ENCODE results near the gene PLCG1. TPM values are rescaled to one million over a fixed set of nuclear protein-coding genes. Genes with fewer than 3 reads are reported as not detected.

PLCG1 gene
- total RNA-seq, 4 donors from 2014 or later = 82.7 to 377 (median 155) TPM

DNA sequence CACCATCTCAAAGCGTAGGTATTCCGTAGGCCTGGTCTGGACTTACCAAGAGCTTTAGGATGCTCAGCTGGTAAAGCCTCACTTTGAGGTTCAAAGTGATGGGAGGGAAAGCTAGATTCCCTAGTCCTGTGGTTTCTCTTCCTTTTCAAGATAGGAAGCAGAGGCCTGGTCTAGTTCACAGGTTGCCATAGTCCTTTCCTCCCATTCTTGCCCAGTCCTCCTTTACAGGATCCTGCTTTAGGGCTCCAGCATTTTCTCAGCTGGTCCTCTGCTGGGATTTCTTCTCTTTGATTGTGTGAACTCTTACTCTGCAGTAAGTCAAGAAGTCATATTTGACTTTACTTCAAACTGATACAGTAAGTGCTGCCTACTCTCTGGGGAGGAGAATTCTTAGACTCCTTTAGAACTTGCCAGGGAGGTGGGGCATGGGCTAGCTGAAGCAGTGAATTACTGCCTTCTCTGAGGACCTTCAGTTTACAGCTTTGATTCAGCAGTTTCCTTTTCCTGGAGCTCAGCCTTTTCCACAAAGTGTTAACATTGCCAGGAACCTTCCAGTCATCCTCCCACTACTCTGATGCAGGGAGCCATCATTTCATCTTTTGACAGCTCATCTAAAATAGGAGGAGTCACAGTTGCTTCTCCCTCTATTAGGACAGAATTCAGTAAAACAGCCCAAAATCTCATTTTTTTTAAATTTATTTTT, 42.8 kb upstream of the PLCG1 start:
- no peak overlapping the region for H3K4me3 ChIP-seq
- in situ Hi-C loops (cut with MboI; ENCODE audit: low pct_ligation_motif_present in 1 of 4, low pct_unique_long_range_greater_than_20kb in 1 of 4, low sequenced_read_pairs in 3 of 4) (loop anchor here (5.0 to 10.0 kb wide), 4 partner anchors 110 to 127 kb away; no protein-coding TSS in a partner anchor), intact Hi-C loops (cut with DNase I; ENCODE audit: low total_unique reads) (no loop called here)
- peak overlapping the region in 1 of 4 donors; percentile 11 for H3K27ac ChIP-seq
- no peak for DNase-seq
- no peaks in the 10 kb centered on the region for H3K9me3 ChIP-seq
- peaks cover 0 to 9% (median 0%) of the 10 kb centered on the region in 4 donors for H3K4me1 ChIP-seq
- H3K27me3 ChIP-seq = no peaks in the 10 kb centered on the region
- H3K36me3 ChIP-seq = peaks cover 0 to 54% (median 19%) of the 10 kb centered on the region in 4 donors
- 96% methylated on average over 2 of the region's 2 CpGs; no CpG with 5 or more reads in 1 of the 2 donors for WGBS, 2 donors (ENCODE audit: low coverage in 1 of 2)
- TF ChIP-seq POLR2AphosphoS5 (IDR thresholded peaks at IDR 0.05) = no peak
- TF ChIP-seq, protein P1, sequence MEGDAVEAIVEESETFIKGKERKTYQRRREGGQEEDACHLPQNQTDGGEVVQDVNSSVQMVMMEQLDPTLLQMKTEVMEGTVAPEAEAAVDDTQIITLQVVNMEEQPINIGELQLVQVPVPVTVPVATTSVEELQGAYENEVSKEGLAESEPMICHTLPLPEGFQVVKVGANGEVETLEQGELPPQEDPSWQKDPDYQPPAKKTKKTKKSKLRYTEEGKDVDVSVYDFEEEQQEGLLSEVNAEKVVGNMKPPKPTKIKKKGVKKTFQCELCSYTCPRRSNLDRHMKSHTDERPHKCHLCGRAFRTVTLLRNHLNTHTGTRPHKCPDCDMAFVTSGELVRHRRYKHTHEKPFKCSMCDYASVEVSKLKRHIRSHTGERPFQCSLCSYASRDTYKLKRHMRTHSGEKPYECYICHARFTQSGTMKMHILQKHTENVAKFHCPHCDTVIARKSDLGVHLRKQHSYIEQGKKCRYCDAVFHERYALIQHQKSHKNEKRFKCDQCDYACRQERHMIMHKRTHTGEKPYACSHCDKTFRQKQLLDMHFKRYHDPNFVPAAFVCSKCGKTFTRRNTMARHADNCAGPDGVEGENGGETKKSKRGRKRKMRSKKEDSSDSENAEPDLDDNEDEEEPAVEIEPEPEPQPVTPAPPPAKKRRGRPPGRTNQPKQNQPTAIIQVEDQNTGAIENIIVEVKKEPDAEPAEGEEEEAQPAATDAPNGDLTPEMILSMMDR (IDR thresholded peaks at IDR 0.05) = no peak
- TF ChIP-seq EP300 (IDR thresholded peaks at IDR 0.05; ENCODE audit: low read depth) = no peak
- TF ChIP-seq POLR2A (IDR thresholded peaks at IDR 0.05) = no peak

DNA sequence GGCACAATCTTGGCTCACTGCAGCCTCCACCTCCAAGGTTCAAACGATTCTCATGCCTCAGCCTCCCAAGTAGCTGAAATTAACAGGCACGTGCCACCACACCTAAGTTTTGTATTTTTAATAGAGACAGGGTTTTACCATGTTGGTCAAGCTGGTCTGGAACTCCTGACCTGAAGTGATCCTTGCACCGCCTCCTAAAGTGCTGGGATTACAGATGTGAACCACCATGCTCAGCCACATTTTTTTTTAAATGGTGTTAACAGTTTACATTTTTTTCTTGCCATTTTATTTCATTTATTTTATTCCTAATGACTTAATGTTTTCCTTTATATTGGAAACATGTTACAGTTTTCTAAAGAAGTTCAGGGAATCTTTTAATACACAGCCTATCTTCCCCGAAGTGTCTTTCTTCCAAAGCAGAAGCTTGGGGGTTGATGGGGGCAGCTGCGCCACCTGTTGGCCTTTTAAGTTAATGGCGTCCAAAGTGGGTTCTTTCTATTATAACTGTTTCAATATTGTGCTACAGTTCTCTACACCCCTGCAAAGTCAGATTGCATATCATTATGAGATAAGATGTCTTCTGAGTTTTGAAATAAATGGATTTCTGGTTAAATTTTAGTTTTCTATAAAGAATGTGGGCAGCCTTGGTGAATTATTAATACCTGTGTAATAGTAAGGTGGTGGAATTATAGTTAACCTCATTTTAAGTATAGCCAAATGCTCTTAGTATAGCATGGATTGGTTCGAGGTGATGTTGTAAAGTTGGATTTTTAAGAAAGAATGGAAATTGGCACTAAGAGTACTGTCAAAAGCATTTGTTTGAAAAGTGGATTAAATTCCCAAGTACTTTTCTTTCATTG, 42.0 kb upstream of the PLCG1 start:
- H3K4me1 ChIP-seq = peaks cover 0 to 9% (median 0%) of the 10 kb centered on the region in 4 donors
- no peaks in the 10 kb centered on the region for H3K27me3 ChIP-seq
- H3K27ac ChIP-seq = no peak overlapping the region
- no peak overlapping the region for H3K4me3 ChIP-seq
- TF ChIP-seq POLR2AphosphoS5 (IDR thresholded peaks at IDR 0.05) = no peak
- TF ChIP-seq, protein P1 (IDR thresholded peaks at IDR 0.05) = peak; percentile 77 to 90 (median 86)
- WGBS, 2 donors (ENCODE audit: low coverage in 1 of 2) = 19 to 43% methylated on average over 4 to 7 of the region's 7 CpGs
- peaks cover 0 to 61% (median 22%) of the 10 kb centered on the region in 4 donors for H3K36me3 ChIP-seq
- intact Hi-C loops (cut with DNase I; ENCODE audit: low total_unique reads) = no loop called here
- DNase-seq = peak; percentile 69
- H3K9me3 ChIP-seq = no peaks in the 10 kb centered on the region
- in situ Hi-C loops (cut with MboI; ENCODE audit: low pct_ligation_motif_present in 1 of 4, low pct_unique_long_range_greater_than_20kb in 1 of 4, low sequenced_read_pairs in 3 of 4) = loop anchor here in 2 of 4 donors (10.0 kb wide), 2 partner anchors 111 to 121 kb away; no protein-coding TSS in a partner anchor

DNA sequence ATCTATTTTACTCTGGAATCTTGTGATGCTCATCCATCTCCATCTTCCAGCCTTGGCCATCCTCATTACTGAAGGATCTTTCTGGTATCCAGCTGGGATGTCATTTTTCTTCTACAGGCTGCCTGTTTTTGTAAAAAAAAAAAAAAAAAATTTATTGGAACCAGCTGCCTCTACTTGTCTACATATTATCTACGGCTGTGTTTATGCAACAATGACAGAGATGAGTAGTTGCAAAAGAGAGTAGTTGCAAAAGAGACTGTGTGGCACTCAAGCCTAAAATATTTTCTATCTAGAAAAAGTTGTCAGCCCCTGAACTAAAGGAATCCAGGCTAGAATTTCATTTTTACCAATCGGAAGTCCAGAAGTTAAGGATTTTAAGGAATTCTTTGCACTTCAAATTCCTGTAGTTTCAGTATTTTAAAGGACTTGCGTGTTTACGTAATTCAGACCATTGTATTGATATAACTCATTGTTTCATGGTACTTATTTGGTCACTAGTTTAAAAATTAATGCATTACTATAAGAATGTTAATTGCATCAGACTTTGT, 38.6 kb upstream of the PLCG1 start:
- TF ChIP-seq, protein P1 (IDR thresholded peaks at IDR 0.05) = no peak
- TF ChIP-seq POLR2AphosphoS5 (IDR thresholded peaks at IDR 0.05) (peak in 1 of 3 donors; percentile 37), POLR2A (IDR thresholded peaks at IDR 0.05) (no peak), EP300 (IDR thresholded peaks at IDR 0.05; ENCODE audit: low read depth) (no peak)
- Histone ChIP-seq H3K4me1 (peaks cover 0 to 4% (median 0%) of the 10 kb centered on the region in 4 donors), H3K27ac (no peak overlapping the region), H3K9me3 (no peaks in the 10 kb centered on the region), H3K27me3 (no peaks in the 10 kb centered on the region), H3K4me3 (no peak overlapping the region), H3K36me3 (peaks cover 0 to 69% (median 22%) of the 10 kb centered on the region in 4 donors)
- in situ Hi-C loops (cut with MboI; ENCODE audit: low pct_ligation_motif_present in 1 of 4, low pct_unique_long_range_greater_than_20kb in 1 of 4, low sequenced_read_pairs in 3 of 4) = loop anchor here in 2 of 4 donors (10.0 kb wide), 2 partner anchors 114 to 124 kb away; no protein-coding TSS in a partner anchor
- DNase-seq = no peak
- 86 to 88% methylated on average over 4 of the region's 4 CpGs for WGBS, 2 donors (ENCODE audit: low coverage in 1 of 2)
- intact Hi-C loops (cut with DNase I; ENCODE audit: low total_unique reads) = no loop called here

Measured in transverse colon (tissue), 4 donors.